K562 (cell line): Measurements from ENCODE around the gene C3orf52. TPM values are rescaled to one million over a fixed set of nuclear protein-coding genes. Genes with fewer than 3 reads are reported as not detected.

Source experiments
- ATAC-seq: fragments of 200-7000 bp; cut with Tn5 transposase; 3 replicates; pipeline ENCODE4 v1.9.1; 2020; ENCODE audit warnings: moderate library complexity
- BruUV-seq: library from RNA; stranded (reverse); fragments of 400-500 nt; replicated peaks from 2 replicates; lab custom pipeline; 2021; lab: Mats Ljungman, UMichigan
- CTCF ChIA-PET: fragments of 300-600 bp; formaldehyde crosslinking; extraction: SDS; loops from one replicate; lab custom pipeline; 2021; ENCODE audit warnings: low intra/inter-chr PET ratio; lab: Yijun Ruan, JAX
- POLR2A ChIA-PET: fragments of 300-600, 350-650 bp; sonication (Branson Sonifier 250); formaldehyde crosslinking; extraction: SDS; loops from one replicate; lab custom pipeline; 2021; ENCODE audit warnings: antibody characterized with exemption, inconsistent platforms; lab: Yijun Ruan, JAX
- DNase-seq, 4 experiments: peaks; one replicate each; pipeline versions ENCODE4 v3.0.0 to v3.0.0-alpha.2; 2011 to 2018; ENCODE audit warnings: low spot score in 3 of 4, mixed read lengths in 3 of 4; ENCODE audit errors: extremely low read depth in 1 of 4
- FAIRE-seq: peaks from 2 replicates; lab custom pipeline; 2011; peaks lifted over from hg19 to GRCh38; lab: Jason Lieb, UNC
- H2AFZ ChIP-seq: 2 replicates; pipeline ENCODE4 v1.6.0; 2011; ENCODE audit warnings: low read depth, low read length, control low read depth, inconsistent platforms
- H3K27ac ChIP-seq: fragments of 200-600 bp; 3 replicates; pipeline ENCODE4 v1.8.0; 2011; ENCODE audit warnings: low read depth, mild to moderate bottlenecking, control low read depth, inconsistent platforms, low read length, moderate library complexity, mixed read lengths; ENCODE audit errors: extremely low read depth
- H3K27me3 ChIP-seq, 2 experiments: fragments of 300-600 bp in 1 of 2; 2 replicates in 1 of 2; 3 replicates in 1 of 2; pipeline versions ENCODE4 v1.6.0 to v1.8.0; 2011; ENCODE audit warnings: inconsistent platforms in 2 of 2, low read length in 2 of 2, mild to moderate bottlenecking in 1 of 2, mixed read lengths in 1 of 2, moderate library complexity in 1 of 2; ENCODE audit not compliant: control insufficient read depth in 2 of 2, insufficient read depth in 2 of 2
- H3K36me3 ChIP-seq: fragments of 300-600 bp; 3 replicates; pipeline ENCODE4 v1.8.0; 2011; ENCODE audit warnings: mild to moderate bottlenecking, low read length, inconsistent platforms; ENCODE audit not compliant: control insufficient read depth, insufficient read depth
- H3K4me1 ChIP-seq, 2 experiments: fragments of 200-600 bp in 1 of 2; replicated peaks in 1 of 2; 2 replicates in 1 of 2; 3 replicates in 1 of 2; pipeline versions ENCODE4 v1.5.1 to v1.8.0; 2011; ENCODE audit warnings: inconsistent platforms in 2 of 2, low read length in 2 of 2, mild to moderate bottlenecking in 1 of 2, mixed read lengths in 1 of 2, moderate library complexity in 1 of 2; ENCODE audit not compliant: control insufficient read depth in 2 of 2, insufficient read depth in 2 of 2
- H3K4me2 ChIP-seq: 2 replicates; pipeline ENCODE4 v1.6.1; 2011; ENCODE audit warnings: low read length, control low read depth, inconsistent platforms, mixed read lengths; ENCODE audit not compliant: insufficient read depth
- H3K4me3 ChIP-seq: fragments of 200-600 bp; sonication (generic), shearing (Covaris generic); 2 replicates; pipeline ENCODE4 v1.5.1; 2016; ENCODE audit warnings: control low read depth, inconsistent platforms
- H3K79me2 ChIP-seq: fragments of 200-600 bp; 3 replicates; pipeline ENCODE4 v1.8.0; 2011; ENCODE audit warnings: low read length, inconsistent platforms; ENCODE audit not compliant: control insufficient read depth, insufficient read depth
- H3K9ac ChIP-seq, 2 experiments: 2 replicates each; pipeline versions ENCODE4 v1.6.0 to v1.6.1; 2011; ENCODE audit warnings: low read depth in 2 of 2, low read length in 2 of 2, control low read depth in 1 of 2, inconsistent platforms in 1 of 2, mild to moderate bottlenecking in 1 of 2, mixed read lengths in 1 of 2; ENCODE audit not compliant: insufficient read depth in 1 of 2
- H3K9me1 ChIP-seq: one replicate; pipeline ENCODE4 v1.6.0; 2011; ENCODE audit warnings: inconsistent platforms, mild to moderate bottlenecking, low read length, moderate library complexity; ENCODE audit not compliant: control insufficient read depth, insufficient read depth
- H3K9me3 ChIP-seq: replicated peaks from 2 replicates; pipeline ENCODE4 v1.5.1; 2011; ENCODE audit warnings: low read depth, low read length, inconsistent platforms; ENCODE audit not compliant: control insufficient read depth, insufficient read depth
- H4K20me1 ChIP-seq: replicated peaks from 2 replicates; pipeline ENCODE4 v1.6.1; 2011; ENCODE audit warnings: low read length, inconsistent platforms, mixed read lengths; ENCODE audit not compliant: control insufficient read depth, insufficient read depth
- AFF4 ChIP-seq: sonication (generic); formaldehyde crosslinking; IDR thresholded peaks from 2 replicates; pipeline ENCODE4 v1.8.0; 2023; ENCODE audit warnings: mild to moderate bottlenecking, missing genetic modification reagents
- FOXK1 ChIP-seq: sonication (generic); formaldehyde crosslinking; IDR thresholded peaks from 2 replicates; pipeline ENCODE4 v1.8.0; 2022; ENCODE audit warnings: missing genetic modification reagents, mild to moderate bottlenecking, borderline replicate concordance
- GATAD2A ChIP-seq: fragments of 450-650 bp; IDR thresholded peaks from 2 replicates; pipeline ENCODE4 v1.6.1; 2017
- MTF1 ChIP-seq: fragments of 250-450 bp; sonication (Bioruptor Pico); IDR thresholded peaks from 2 replicates; pipeline ENCODE4 v1.9.0; 2021; ENCODE audit warnings: moderate library complexity, mild to moderate bottlenecking, inconsistent platforms, borderline replicate concordance
- NCOA4 ChIP-seq: fragments of 450-650 bp; IDR thresholded peaks from 2 replicates; pipeline ENCODE4 v1.6.1; 2018; ENCODE audit warnings: mild to moderate bottlenecking; ENCODE audit not compliant: partially characterized antibody
- RB1 ChIP-seq: fragments of 450-650 bp; IDR thresholded peaks from 2 replicates; pipeline ENCODE4 v1.6.1; 2017; ENCODE audit warnings: low read depth, mild to moderate bottlenecking
- THRA ChIP-seq: fragments of 450-650 bp; IDR thresholded peaks from 2 replicates; pipeline ENCODE4 v1.6.1; 2017; ENCODE audit warnings: mild to moderate bottlenecking, moderate library complexity
- TSC22D4 ChIP-seq: fragments of 450-650 bp; IDR thresholded peaks from 2 replicates; pipeline ENCODE4 v1.6.1; 2016; ENCODE audit warnings: missing genetic modification characterization, missing biosample characterization, control low read depth
- ZEB2 ChIP-seq: fragments of 450-650 bp; IDR thresholded peaks from 2 replicates; pipeline ENCODE4 v1.6.1; 2016
- ZNF311 ChIP-seq: fragments of 250-450 bp; sonication (Bioruptor Pico); IDR thresholded peaks from 2 replicates; pipeline ENCODE4 v1.4.0; 2020; ENCODE audit warnings: mild to moderate bottlenecking, moderate library complexity
- ZNF324 ChIP-seq: fragments of 250-450 bp; sonication (Bioruptor Pico); IDR thresholded peaks from 2 replicates; pipeline ENCODE4 v1.4.0; 2020; ENCODE audit warnings: mild to moderate bottlenecking
- WGBS: fragments of 100-300 bp; shearing (Covaris generic); methylation state at CpG from one replicate; pipeline ENCODE4 v1.1.6; 2016; ENCODE audit warnings: low coverage, mixed read lengths; ENCODE audit not compliant: insufficient coverage; ENCODE audit errors: missing lambda C conversion rate; 5-methylcytosine and 5-hydroxymethylcytosine counted together
- in situ Hi-C: fragments of 300-500 bp; cut with MboI; formaldehyde crosslinking; loops from 4 replicates; pipeline ENCODE4 v1.15.0; 2018; ENCODE audit warnings: inconsistent platforms, mixed read lengths
- intact Hi-C: fragments of 100-400 bp; cut with micrococcal nuclease; formaldehyde crosslinking; loops from 2 replicates; pipeline ENCODE4 v1.14.2; 2022
- polyA plus RNA-seq, 8 experiments: library from polyadenylated mRNA; depleted of rRNA in 4 of 8; stranded (reverse) in 5 of 8; unstranded in 3 of 8; fragments of >200 nt; fragmentation: Nextera tagmentation in 2 of 8; fragmentation: Illumina TruSeq in 1 of 8; extraction: Ambion mirVana in 2 of 8; extraction: Trizol in 1 of 8; gene quantifications; 2 replicates each; pipeline versions ENCODE4 v1.2.1 to v1.2.3, GENCODE V29; 2011 to 2014; ENCODE audit warnings: inconsistent platforms in 1 of 8, missing spikeins in 1 of 8
- total RNA-seq, 7 experiments: library from RNA; depleted of rRNA in 6 of 7; stranded (reverse); fragments of >200 nt in 6 of 7; fragmentation: Illumina TruSeq in 2 of 7; extraction: Trizol in 2 of 7; gene quantifications; 2 replicates each; pipeline versions ENCODE4 v1.2.1 to v1.2.3, GENCODE V29; 2011 to 2021; ENCODE audit warnings: low replicate concordance in 1 of 7
- TF ChIP-seq, protein P1 (sequence below): sonication (generic); formaldehyde crosslinking; IDR thresholded peaks from 2 replicates; pipeline ENCODE4 v1.8.1; 2023; ENCODE audit warnings: mild to moderate bottlenecking, missing genetic modification reagents

C3orf52 gene
- total and polyA plus RNA-seq, 9 of the 15 experiments (the other 6 are each of a cell fraction or from before 2014, with no cell fraction given), result 2.8 to 6.1 (median 3.8) TPM

GRCh38 chr3:112041321-112041720 is 44.9 kb upstream of the C3orf52 start (continued):
- TF ChIP-seq THRA (no peak), ZNF324 (no peak), FOXK1 (CRISPR knock-in tag) (no peak), TSC22D4 (tag) (no peak), ZNF311 (CRISPR knock-in tag) (no peak)

DNA sequence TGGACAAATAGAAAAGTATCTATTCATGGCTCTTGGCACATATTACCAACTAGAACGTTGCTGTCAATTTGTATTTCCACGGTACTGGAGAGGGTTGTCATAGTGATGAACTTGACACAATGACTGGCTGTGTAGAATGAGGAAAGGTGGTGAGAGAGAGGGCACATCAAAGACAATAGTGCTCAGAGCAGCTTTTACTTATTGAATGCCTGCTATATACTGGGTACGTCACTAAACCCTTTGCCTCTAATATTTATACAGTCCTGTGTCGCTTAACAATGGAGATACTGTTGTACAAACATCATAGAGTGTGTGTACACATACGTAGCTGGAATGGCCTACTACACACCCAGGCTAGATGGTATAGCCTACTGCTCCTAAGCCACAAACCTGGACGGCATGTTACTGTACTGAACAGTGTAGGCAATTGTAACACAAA is 43.3 kb upstream of the C3orf52 start:
- Histone ChIP-seq H3K36me3 (no peaks in the 10 kb centered on the region), H2AFZ (no peak overlapping the region), H3K4me1 (no peaks in the 10 kb centered on the region), H3K4me2 (no peak overlapping the region), H4K20me1 (no peaks in the 10 kb centered on the region), H3K79me2 (no peaks in the 10 kb centered on the region), H3K27me3 (no peaks in the 10 kb centered on the region; a peak in 1 of 5 replicates), H3K9me3 (no peaks in the 10 kb centered on the region), H3K9ac (no peak overlapping the region), H3K9me1 (no peaks in the 10 kb centered on the region), H3K27ac (no peak overlapping the region), H3K4me3 (no peak overlapping the region)
- no TSS peak for BruUV-seq
- in situ Hi-C loops, result no loop called here
- POLR2A ChIA-PET, result no interaction called here
- no peak; the same call in 2 of the 3 replicates for ATAC-seq
- CTCF ChIA-PET, result no interaction called here
- 3% methylated on average over 6 of the region's 6 CpGs for WGBS
- intact Hi-C loops, result loop anchor here (1.0 kb wide), 1 partner anchor 326 kb away; no protein-coding TSS in a partner anchor
- DNase-seq, result no peak
- no peak for TF ChIP-seq RB1
- TF ChIP-seq NCOA4, result no peak
- TF ChIP-seq ZEB2, result no peak
- TF ChIP-seq MTF1, result no peak
- TF ChIP-seq, protein P1, sequence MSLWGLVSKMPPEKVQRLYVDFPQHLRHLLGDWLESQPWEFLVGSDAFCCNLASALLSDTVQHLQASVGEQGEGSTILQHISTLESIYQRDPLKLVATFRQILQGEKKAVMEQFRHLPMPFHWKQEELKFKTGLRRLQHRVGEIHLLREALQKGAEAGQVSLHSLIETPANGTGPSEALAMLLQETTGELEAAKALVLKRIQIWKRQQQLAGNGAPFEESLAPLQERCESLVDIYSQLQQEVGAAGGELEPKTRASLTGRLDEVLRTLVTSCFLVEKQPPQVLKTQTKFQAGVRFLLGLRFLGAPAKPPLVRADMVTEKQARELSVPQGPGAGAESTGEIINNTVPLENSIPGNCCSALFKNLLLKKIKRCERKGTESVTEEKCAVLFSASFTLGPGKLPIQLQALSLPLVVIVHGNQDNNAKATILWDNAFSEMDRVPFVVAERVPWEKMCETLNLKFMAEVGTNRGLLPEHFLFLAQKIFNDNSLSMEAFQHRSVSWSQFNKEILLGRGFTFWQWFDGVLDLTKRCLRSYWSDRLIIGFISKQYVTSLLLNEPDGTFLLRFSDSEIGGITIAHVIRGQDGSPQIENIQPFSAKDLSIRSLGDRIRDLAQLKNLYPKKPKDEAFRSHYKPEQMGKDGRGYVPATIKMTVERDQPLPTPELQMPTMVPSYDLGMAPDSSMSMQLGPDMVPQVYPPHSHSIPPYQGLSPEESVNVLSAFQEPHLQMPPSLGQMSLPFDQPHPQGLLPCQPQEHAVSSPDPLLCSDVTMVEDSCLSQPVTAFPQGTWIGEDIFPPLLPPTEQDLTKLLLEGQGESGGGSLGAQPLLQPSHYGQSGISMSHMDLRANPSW, result no peak
- TF ChIP-seq AFF4 (CRISPR knock-in tag), result no peak
- no peak for TF ChIP-seq GATAD2A
- FAIRE-seq, result no peak
